Loucy (cell line): Measurements from ENCODE around the gene DGCR2.

Experiments used
- H2AFZ ChIP-seq: fragments of 200-600 bp; sonication (generic); 2 replicates; pipeline ENCODE4 v1.6.0; 2016; ENCODE audit warnings: antibody characterized with exemption, mild to moderate bottlenecking, low read length, moderate library complexity
- H3F3A ChIP-seq: fragments of 200-600 bp; 2 replicates; pipeline ENCODE4 v1.6.0; 2016; ENCODE audit warnings: antibody characterized with exemption, low read depth, mild to moderate bottlenecking
- H3K27me3 ChIP-seq: fragments of 200-600 bp; sonication (generic); 2 replicates; pipeline ENCODE4 v1.6.1; 2014; ENCODE audit warnings: low read length, mild to moderate bottlenecking; ENCODE audit not compliant: insufficient read depth, poor library complexity, severe bottlenecking
- H3K36me3 ChIP-seq: fragments of 200-600 bp; sonication (generic); 2 replicates; pipeline ENCODE4 v1.6.1; 2016; ENCODE audit warnings: low read length; ENCODE audit not compliant: insufficient read depth
- H3K4me1 ChIP-seq: fragments of 200-600 bp; sonication (generic); 2 replicates; pipeline ENCODE4 v1.5.1; 2014; ENCODE audit warnings: low read length, mild to moderate bottlenecking; ENCODE audit not compliant: insufficient read depth, poor library complexity, severe bottlenecking
- H3K4me2 ChIP-seq: fragments of 200-600 bp; sonication (generic); 2 replicates; pipeline ENCODE4 v1.6.0; 2014; ENCODE audit warnings: antibody characterized with exemption, low read length, low read depth, mild to moderate bottlenecking; ENCODE audit not compliant: poor library complexity, severe bottlenecking
- H3K4me3 ChIP-seq: fragments of 200-600 bp; sonication (generic); 2 replicates; pipeline ENCODE4 v1.5.1; 2014; ENCODE audit warnings: low read length, mild to moderate bottlenecking, mixed read lengths; ENCODE audit not compliant: poor library complexity, severe bottlenecking
- H3K79me2 ChIP-seq: fragments of 200-600 bp; sonication (generic); 2 replicates; pipeline ENCODE4 v1.6.1; 2014; ENCODE audit warnings: low read length; ENCODE audit not compliant: insufficient read depth
- H3K9ac ChIP-seq: fragments of 200-600 bp; sonication (generic); 2 replicates; pipeline ENCODE4 v1.6.0; 2014; ENCODE audit warnings: mild to moderate bottlenecking, low read depth, low read length, moderate library complexity; ENCODE audit not compliant: poor library complexity, severe bottlenecking
- H3K9me2 ChIP-seq: fragments of 200-600 bp; sonication (generic); replicated peaks from 2 replicates; pipeline ENCODE4 v1.6.1; 2016; ENCODE audit warnings: low read depth, low read length, mixed read lengths
- H3K9me3 ChIP-seq: fragments of 200-600 bp; sonication (generic); 2 replicates; pipeline ENCODE4 v1.6.1; 2014; ENCODE audit warnings: mild to moderate bottlenecking, antibody characterized with exemption, low read length, low read depth; ENCODE audit not compliant: insufficient read depth
- H4K20me1 ChIP-seq: fragments of 200-600 bp; sonication (generic); 2 replicates; pipeline ENCODE4 v1.6.0; 2014; ENCODE audit warnings: antibody characterized with exemption, low read length, mild to moderate bottlenecking; ENCODE audit not compliant: insufficient read depth, poor library complexity, severe bottlenecking
- CTCF ChIP-seq: fragments of 200-600 bp; sonication (generic); conservative IDR thresholded peaks from 2 replicates; pipeline ENCODE4 v1.5.1; 2014; ENCODE audit warnings: mild to moderate bottlenecking, antibody characterized with exemption, low read length
- EZH2phosphoT487 ChIP-seq: fragments of 200-600 bp; IDR thresholded peaks from 2 replicates; pipeline ENCODE4 v1.6.1; 2018; ENCODE audit warnings: antibody characterized with exemption, mild to moderate bottlenecking, moderate library complexity, borderline replicate concordance

DGCR2 gene

GRCh38 chr22:19082793-19083192 lies 39.4 kb downstream of the DGCR2 start:
- H3K79me2 ChIP-seq = no peaks in the 10 kb centered on the region
- H2AFZ ChIP-seq = no peak overlapping the region
- no peaks in the 10 kb centered on the region for H3K27me3 ChIP-seq
- H3F3A ChIP-seq = no peaks in the 10 kb centered on the region
- peaks cover 16% of the 10 kb centered on the region for H3K4me1 ChIP-seq
- no peaks in the 10 kb centered on the region for H3K9me3 ChIP-seq
- TF ChIP-seq CTCF (no peak), EZH2phosphoT487 (no peak)
- H3K9me2 ChIP-seq = no peaks in the 10 kb centered on the region
- H3K4me2 ChIP-seq = no peak overlapping the region
- H3K36me3 ChIP-seq = peaks cover 8% of the 10 kb centered on the region; the same call in 1 of the 2 replicates
- no peak overlapping the region for H3K4me3 ChIP-seq
- H4K20me1 ChIP-seq = no peaks in the 10 kb centered on the region
- no peak overlapping the region for H3K9ac ChIP-seq

GRCh38 chr22:19082101-19082500 lies 40.1 kb downstream of the DGCR2 start:
- Histone ChIP-seq H3K27me3 (no peaks in the 10 kb centered on the region), H3K9me3 (no peaks in the 10 kb centered on the region), H3K36me3 (peaks cover 8% of the 10 kb centered on the region; the same call in 1 of the 2 replicates), H3K79me2 (no peaks in the 10 kb centered on the region), H4K20me1 (no peaks in the 10 kb centered on the region), H3K4me1 (peaks cover 16% of the 10 kb centered on the region), H2AFZ (no peak overlapping the region), H3K4me2 (no peak overlapping the region), H3K9ac (no peak overlapping the region), H3K9me2 (no peaks in the 10 kb centered on the region), H3K4me3 (no peak overlapping the region), H3F3A (no peaks in the 10 kb centered on the region)
- no peak for TF ChIP-seq CTCF
- TF ChIP-seq EZH2phosphoT487 = no peak

GRCh38 chr22:19081351-19081750 lies 40.9 kb downstream of the DGCR2 start:
- H3K9me3 ChIP-seq = no peaks in the 10 kb centered on the region
- no peaks in the 10 kb centered on the region for H4K20me1 ChIP-seq
- H3K4me1 ChIP-seq = peaks cover 13% of the 10 kb centered on the region
- H3K9me2 ChIP-seq = no peaks in the 10 kb centered on the region
- no peaks in the 10 kb centered on the region for H3F3A ChIP-seq
- TF ChIP-seq EZH2phosphoT487 (no peak), CTCF (no peak)
- H3K4me3 ChIP-seq = no peak overlapping the region
- H3K27me3 ChIP-seq = no peaks in the 10 kb centered on the region
- H3K36me3 ChIP-seq = peaks cover 8% of the 10 kb centered on the region; the same call in 1 of the 2 replicates
- H2AFZ ChIP-seq = no peak overlapping the region
- H3K4me2 ChIP-seq = no peak overlapping the region
- H3K9ac ChIP-seq = no peak overlapping the region
- no peaks in the 10 kb centered on the region for H3K79me2 ChIP-seq
